ENCODE measurements around the gene THRAP3. TPM values are rescaled to one million over a fixed set of nuclear protein-coding genes. Genes with fewer than 3 reads are reported as not detected.
A peak's percentile ranks its signal among the peaks of the same experiment; 100 is the strongest.

Gene THRAP3
- total and polyA plus RNA-seq, 9 of the 15 experiments (the other 6 are each of a cell fraction or from before 2014, with no cell fraction given) = 66.2 to 135 (median 113) TPM

GRCh38 chr1:36306902-36307456 lies 82.7 kb downstream of the THRAP3 start (continued):
- TF ChIP-seq ZNF586 (CRISPR knock-in tag; conservative IDR thresholded peaks at IDR 0.05) (no peak), PCBP2 (IDR thresholded peaks at IDR 0.05; ENCODE audit: low read depth, low read length, poor library complexity, severe bottlenecking) (no peak), JUND (IDR thresholded peaks at IDR 0.05; ENCODE audit: borderline replicate concordance, low read depth, low read length) (0 out of 2 replicates have a peak, but pooled peaks have one; percentile 2), JUND (tag; IDR thresholded peaks at IDR 0.05; ENCODE audit: borderline replicate concordance, low read depth, low read length) (no peak; the same call in 2 of the 3 replicates), SRF (CRISPR knock-in tag; IDR thresholded peaks at IDR 0.05) (peak in 1 of 2 experiments; percentile 26; a peak in 1 of 4 replicates), FOXK2 (conservative IDR thresholded peaks at IDR 0.05 in 1 of 2, IDR thresholded peaks at IDR 0.05 in 1 of 2; ENCODE audit: low read depth in 2 of 2) (peak in 1 of 2 experiments; percentile 18; a peak in 1 of 4 replicates), PML (IDR thresholded peaks at IDR 0.05; ENCODE audit: low read length) (no peak), POU5F1 (IDR thresholded peaks at IDR 0.05; ENCODE audit: borderline replicate concordance, low read depth, low read length, partially characterized antibody) (no peak), HDAC2 (IDR thresholded peaks at IDR 0.05) (peak; percentile 78), ZBTB12 (CRISPR knock-in tag; IDR thresholded peaks at IDR 0.05) (no peak), ZNF707 (CRISPR knock-in tag; conservative IDR thresholded peaks at IDR 0.05) (no peak), HDAC1 (IDR thresholded peaks at IDR 0.05) (peak in 1 of 2 experiments; percentile 92; a peak in 2 of 4 replicates), KDM2B (CRISPR knock-in tag; IDR thresholded peaks at IDR 0.05) (0 out of 2 replicates have a peak, but pooled peaks have one; percentile 37), XRCC4 (IDR thresholded peaks at IDR 0.05; ENCODE audit: extremely low read depth, insufficient read depth, insufficient read length) (no peak), STAG1 (CRISPR knock-in tag; IDR thresholded peaks at IDR 0.05; ENCODE audit: borderline replicate concordance) (no peak), C11orf30 (IDR thresholded peaks at IDR 0.05; ENCODE audit: low read depth) (no peak; the same call in 1 of the 2 replicates), KDM5B (IDR thresholded peaks at IDR 0.05; ENCODE audit: insufficient replicate concordance, low read depth, low read length) (peak; percentile 100), POLR2B (IDR thresholded peaks at IDR 0.05; ENCODE audit: low read depth, partially characterized antibody) (peak; percentile 88), MEIS2 (IDR thresholded peaks at IDR 0.05; ENCODE audit: partially characterized antibody) (peak; percentile 10)

Data from K562 (cell line).